HG02970 (cell line): ENCODE results near the gene NCAN.
"Not testable (repeated sequence)": the region's sequence is repeated elsewhere in the genome, so short reads cannot be mapped to it uniquely, and the experiment has no call there.

Experiments
- ATAC-seq: cut with Tn5 transposase; IDR thresholded peaks from one replicate; pipeline ENCODE4 v1.9.1; 2021; ENCODE audit warnings: mild to moderate bottlenecking, moderate library complexity, moderate number of reproducible peaks; ENCODE audit not compliant: unreplicated experiment, low FRiP score

The NCAN gene

GRCh38 chr19:19192910-19193423 is 18.8 kb upstream of the NCAN start:
- ATAC-seq, result no peak

DNA sequence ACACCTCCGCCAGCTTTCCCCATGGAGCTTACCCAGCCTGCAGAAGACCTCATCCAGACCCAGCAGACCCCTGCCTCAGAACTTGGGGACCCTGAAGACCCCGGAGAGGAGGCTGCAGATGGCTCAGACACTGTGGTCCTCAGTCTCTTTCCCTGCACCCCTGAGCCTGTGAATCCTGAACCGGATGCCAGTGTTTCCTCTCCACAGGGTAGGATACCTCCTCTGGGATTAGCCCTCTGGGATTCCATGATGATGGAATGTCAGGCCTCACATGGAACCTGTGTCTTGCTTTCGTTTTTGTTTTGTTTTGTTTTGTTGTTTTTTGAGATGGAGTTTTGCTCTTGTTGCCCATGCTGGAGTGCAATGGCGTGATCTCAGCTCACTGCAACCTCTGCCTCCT is 17.8 kb upstream of the NCAN start:
- no peak for ATAC-seq

DNA sequence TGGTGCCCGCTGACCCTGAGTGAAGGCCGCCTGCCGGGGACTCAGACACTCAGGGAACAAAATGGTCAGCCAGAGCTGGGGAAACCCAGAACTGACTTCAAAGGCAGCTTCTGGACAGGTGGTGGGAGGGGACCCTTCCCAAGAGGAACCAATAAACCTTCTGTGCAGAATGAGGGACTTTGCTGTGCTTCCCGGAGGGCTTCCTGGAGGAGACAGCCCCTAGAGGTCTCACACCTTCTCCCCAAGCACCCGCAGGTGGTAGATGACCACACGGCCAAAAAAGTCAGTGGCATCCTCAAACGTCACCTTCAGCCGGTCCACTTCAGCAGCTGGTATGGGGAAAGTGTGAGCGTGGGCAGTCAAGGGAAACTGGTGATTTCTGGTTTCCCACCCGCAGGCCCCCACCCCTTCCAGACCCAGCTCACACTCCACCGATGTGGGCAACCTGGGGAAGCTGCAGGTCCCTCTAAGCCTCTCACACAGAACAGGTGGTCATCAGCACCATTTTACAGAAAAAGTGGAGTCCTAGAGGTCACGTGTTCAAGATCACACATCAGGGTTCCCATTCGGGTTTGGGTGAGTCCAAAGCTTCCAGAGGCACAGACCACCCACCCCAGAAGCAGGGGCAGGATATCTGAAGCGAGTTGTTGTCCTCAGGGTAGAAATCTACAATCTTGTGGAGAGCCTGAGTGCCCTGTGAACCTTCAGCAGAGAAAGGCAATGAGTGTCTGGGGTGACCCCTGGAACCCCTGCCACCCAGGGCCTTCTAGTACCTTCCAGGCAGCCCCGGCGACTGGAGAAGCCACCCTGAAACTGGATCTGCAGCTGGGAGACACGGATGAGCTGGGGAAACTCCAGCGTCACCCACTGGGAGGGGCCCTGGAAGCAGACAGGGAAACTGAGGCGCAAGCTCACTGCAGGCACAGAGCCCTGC is 9.8 kb upstream of the NCAN start:
- ATAC-seq, result no peak

GRCh38 chr19:19202707-19203011 is 9.1 kb upstream of the NCAN start:
- no peak for ATAC-seq

DNA sequence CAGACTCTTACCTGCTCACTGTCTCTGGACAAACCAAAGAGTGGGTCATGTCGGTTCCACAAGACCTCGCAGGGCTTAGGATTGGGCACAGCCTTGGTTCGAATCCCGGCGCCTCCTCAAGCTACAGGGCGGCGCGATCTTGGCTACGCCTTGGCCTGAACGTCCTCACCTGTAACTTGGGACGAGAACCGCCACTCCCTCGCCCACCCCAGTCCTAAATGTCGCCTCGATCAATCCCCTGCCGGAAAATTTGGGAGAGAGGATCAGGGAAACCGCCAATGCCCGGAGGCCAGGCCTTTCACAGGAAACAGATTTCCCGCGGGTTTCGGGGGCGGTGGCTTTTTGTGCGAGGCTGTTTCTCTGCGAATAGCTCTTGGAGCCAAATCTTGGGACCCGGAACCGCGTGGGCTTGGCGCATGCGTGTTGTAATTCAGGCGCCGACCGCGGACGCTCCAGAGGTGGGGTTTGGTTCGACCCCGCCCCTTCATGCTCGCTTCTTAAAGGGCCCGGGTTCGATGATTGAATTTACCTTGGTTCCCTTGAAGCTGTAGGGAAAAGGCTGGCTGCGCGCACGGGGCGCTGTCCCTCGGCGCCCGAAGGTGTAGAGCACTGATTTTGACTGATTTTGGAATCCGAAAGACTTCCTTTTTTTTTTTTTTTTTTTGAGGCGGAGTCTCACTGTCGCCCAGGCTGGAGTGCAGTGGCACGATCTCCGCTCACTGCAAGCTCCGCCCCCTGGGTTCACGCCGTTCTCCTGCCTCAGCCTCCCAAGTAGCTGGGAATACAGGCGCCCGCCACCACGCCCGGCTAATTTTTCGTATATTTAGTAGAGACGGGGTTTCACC is 8.5 kb upstream of the NCAN start, which contains the start of gene NR2C2AP:
Gene NR2C2AP (minus strand): TSS at position 403 of the 845 bp plus-strand sequence. CDS start 354 bp downstream, at position 49.
- peak; percentile 82 for ATAC-seq

- ATAC-seq, result no peak
These were observed 7.6 kb upstream of the NCAN start for GRCh38 chr19:19204181-19204580.

- no peak for ATAC-seq
These were observed 6.0 kb upstream of the NCAN start for GRCh38 chr19:19205416-19206410.

DNA sequence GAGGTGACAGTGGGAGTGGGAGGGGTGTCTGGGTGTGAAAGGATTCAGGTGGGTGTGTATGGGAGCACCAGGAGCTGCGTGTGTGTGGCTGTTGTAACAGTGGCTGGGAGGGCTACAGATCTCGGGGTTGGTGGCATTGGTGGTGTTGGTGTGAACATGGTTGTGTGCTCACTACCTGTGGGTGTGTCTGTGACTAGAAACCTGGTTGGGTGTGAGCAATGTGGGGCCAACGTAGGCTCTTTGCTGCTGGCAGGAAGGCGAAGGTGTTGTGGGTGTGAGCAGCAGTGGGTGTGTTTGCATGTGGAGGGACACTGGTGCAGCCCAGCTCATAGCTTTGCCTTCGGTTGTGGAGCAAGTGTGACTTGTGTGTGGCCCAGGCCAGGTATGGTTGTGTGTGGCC is 4.8 kb upstream of the NCAN start:
- no peak for ATAC-seq

DNA sequence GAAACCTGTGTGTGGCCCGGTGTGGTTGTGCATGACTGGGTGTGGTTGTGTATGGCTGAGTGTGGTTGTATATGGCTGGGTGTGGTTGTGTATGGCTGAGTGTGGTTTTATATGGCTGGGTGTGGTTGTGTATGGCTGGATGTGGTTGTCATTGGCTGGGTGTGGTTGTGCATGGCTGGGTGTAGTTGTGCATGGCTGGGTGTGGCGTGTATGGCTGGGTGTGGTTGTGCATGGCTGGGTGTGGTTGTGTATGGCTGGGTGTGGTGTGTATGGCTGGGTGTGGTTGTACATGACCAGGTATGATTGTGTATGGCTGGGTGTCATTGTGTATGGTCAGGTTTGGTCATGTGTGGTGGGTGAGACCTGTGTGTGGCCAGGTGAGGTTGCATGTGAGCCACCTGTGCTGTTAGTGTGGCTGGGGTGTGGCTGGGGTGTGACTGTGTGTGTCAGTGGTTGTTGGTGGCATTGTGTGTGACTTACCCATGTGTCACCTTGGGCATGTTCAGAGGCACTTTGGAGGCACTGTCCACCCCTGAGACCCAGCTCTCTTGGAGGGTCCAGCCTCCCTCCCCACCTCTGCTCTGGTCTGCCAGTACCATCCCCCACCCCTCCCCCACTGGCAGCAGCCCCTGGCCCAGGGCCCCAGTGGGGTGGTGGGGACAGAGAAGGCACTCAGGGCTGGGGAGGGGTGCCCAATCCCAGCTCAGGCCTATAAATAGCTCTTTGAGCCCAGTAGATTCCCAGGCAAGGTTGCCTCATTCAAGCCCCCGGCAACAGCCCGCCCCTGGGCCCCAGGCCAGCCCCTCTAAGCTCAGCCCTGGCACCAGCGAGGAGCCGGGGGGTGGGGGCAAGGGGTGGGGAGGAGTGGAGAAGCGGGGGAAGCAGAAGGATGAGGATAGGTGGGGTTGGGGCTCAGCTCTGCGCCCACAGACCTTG is 3.9 kb upstream of the NCAN start:
- ATAC-seq, result no peak

GRCh38 chr19:19209372-19209771 is 2.4 kb upstream of the NCAN start:
- no peak for ATAC-seq

- no peak for ATAC-seq
These were observed 1.2 kb downstream of the NCAN start for GRCh38 chr19:19212916-19213315.

DNA sequence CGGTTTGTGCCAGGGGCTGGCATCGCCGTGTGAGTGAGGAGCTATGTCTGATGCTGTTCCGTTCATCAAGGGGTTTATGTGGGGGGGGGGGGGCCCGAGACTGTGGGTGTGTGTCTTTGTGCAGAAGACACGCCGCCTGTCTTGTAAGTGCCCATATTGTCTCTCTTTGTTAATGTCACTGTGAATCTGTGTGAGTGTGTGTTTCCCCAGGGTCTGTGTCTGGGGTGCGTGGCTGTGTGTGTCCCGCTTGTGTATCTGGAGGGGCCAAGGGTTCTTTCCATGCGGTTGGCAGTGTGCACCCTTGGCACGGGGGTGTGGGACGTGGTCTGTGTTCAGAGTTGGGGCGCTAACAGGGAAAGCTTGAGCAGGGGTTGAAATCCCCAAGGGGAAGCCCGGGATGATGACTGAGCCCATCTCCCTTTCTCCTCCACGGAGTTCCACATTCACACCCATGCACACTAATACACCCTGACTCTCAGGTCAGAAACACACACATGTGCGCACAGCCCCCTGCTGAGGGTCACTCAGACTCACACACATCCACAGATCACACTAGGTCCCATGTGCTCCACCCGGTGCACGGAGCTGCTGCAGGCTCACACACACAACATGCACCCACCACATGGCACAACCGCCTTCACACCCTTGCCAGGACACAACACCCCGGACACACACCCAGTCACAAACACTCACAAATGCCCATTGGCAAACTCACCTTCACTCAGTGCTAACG is 1.8 kb downstream of the NCAN start:
- ATAC-seq, result no peak

DNA sequence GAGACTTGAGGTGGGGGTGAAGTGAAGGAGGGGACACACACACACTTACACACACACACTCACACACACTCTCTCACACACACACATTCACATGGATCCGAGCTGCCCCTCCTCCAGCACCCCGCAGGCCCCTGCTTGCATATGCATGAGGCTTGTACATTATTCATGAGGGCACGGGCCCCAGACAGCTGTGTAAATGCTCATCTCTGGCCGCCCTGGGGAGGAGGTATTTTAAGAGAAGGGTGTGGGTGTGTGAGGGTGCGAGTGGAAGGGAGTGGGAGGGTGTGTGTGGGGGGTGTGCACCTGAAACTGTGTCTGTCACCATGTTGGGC is 2.4 kb downstream of the NCAN start:
- no peak for ATAC-seq

DNA sequence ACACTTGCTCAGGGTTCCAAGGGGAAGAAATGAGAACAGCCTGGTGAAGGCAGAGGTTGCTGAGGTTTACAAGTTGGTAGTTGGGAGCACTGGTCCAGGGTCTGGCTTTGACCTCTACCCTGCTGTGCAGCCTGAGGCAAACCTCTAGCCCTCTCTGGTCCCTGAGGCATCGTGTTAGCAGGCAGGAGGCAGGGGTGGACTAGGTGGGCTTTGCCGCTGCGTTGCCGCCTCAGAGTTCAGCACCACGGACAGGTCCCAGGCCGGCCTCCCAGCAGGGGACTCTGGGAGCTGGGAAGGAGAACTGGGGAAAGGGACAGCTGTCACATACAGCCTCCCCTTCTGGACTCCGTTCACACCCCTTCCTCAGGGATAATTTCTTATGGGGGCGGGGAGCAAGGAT is 3.1 kb downstream of the NCAN start:
- no peak for ATAC-seq

GRCh38 chr19:19215792-19216191 is 4.0 kb downstream of the NCAN start:
- ATAC-seq, result no peak

DNA sequence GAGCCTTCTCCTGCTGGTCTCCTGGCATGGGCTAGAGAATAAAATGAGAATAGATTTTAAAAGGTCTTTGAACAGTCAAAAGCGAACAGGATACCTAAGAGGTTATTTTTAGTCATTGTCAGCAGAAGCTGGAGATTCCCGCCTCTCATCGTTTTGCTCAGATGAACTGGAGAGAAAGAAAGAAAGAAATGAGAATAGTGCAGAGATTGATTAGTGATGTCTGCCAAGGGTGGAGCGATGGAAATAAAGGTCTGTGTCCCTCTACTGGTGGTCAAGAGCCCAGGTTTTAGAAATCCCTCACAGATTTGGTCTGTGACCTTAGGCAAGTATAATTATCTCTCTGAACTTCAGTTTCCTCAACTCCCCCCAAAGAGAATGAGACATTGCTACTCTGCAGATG is 5.3 kb downstream of the NCAN start:
- ATAC-seq, result no peak

- no peak for ATAC-seq
These were observed 7.2 kb downstream of the NCAN start for GRCh38 chr19:19218911-19219310.

GRCh38 chr19:19221000-19221399 is 9.2 kb downstream of the NCAN start:
- ATAC-seq, result not testable (repeated sequence)

DNA sequence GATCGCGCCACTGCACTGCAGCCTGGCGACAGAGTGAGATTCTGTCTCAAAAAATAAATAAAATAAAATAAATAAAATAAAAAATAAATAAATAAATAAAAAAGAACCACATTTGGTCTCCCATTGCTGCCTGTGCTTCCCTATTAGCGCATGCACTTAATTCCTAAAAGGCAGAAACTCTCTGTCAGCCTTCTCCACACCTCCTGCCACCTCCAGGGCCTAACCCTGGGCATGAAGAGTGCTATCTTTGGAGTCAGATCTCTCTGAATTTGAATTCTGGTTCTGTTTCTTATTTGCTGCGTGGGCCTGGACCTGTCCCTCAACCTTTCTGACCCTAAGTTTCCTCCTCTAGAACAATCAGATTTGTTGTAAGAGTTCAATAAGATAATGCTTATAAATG is 11.3 kb downstream of the NCAN start:
- no peak for ATAC-seq
